Measurements from ENCODE around the gene TSGA10.

The TSGA10 gene

GRCh38 chr2:99181624-99182000 lies 26.9 kb upstream of the TSGA10 start:
- peaks cover 9% of the 10 kb centered on the region for H3K36me3 ChIP-seq (ENCODE audit: insufficient read depth, low read depth, low read length)
- H3K27me3 ChIP-seq (ENCODE audit: insufficient read depth, low read length) = no peaks in the 10 kb centered on the region
- peak overlapping the region; percentile 97 for H3K9ac ChIP-seq (ENCODE audit: low read depth, low read length)
- peak overlapping the region; percentile 95 for H3K4me3 ChIP-seq (ENCODE audit: low read length)
- no peaks in the 10 kb centered on the region for H3K9me3 ChIP-seq (ENCODE audit: insufficient read depth, low read depth, low read length)
- peak overlapping the region; percentile 82 for H3K27ac ChIP-seq (ENCODE audit: low read length)
- peaks cover 4% of the 10 kb centered on the region for H3K4me1 ChIP-seq (ENCODE audit: insufficient read depth, low read length)

DNA sequence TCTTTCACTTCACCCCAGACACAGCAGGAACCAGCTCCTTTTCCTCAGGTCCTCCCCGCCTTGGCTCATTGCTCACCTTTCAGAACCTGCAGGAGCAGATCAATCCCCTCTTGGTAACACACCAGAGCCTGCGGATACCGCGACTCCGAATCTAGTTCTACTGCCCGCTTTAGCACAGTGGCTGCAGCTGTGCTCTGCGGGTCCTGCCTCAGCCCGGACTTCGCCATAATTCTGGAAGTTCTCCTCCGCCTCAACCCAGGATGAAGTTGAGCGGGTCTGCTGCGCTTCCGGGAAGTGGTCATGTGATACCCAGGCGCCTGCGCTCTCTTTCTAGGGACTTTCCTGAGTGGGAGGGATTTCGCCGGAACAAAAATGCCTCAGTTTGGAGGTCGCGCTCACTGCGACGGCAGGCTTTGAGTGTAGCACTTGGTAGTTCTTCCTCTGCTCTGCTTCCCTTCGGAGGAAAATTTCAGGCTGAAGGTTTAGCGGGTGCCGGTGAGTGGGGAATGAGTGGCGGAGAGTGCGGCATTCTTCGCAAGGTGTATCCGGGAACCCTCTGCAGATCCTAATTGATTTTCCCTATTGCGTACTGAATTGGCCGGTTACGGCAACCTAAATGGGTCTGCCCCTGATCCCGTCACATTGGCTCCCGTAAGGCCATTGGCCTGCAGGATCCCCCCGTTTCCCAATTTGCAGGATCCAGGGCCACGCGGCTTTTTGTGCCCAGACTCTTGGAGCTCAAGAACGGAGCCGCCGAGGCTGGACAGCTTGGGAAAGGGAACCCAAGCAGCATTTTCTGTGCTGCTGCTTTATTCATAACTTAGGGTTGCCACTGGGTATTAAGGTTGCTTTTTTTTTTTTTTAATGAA lies 26.2 kb upstream of the TSGA10 start, which contains the start of the genes MITD1 and MRPL30:
MITD1 (minus strand) TSS at position 304 of the 869 bp plus-strand sequence; CDS start at position 227, 77 bp downstream.
MRPL30 (plus strand) TSS at position 430 of the 869 bp plus-strand sequence. CDS start 5,020 bp downstream, outside the sequence.
- peaks cover 4% of the 10 kb centered on the region for H3K4me1 ChIP-seq (ENCODE audit: insufficient read depth, low read length)

GRCh38 chr2:99171377-99172140 lies 16.8 kb upstream of the TSGA10 start:
- H3K27ac ChIP-seq (ENCODE audit: low read length) = no peak overlapping the region
- no peaks in the 10 kb centered on the region for H3K27me3 ChIP-seq (ENCODE audit: insufficient read depth, low read length)
- H3K9me3 ChIP-seq (ENCODE audit: insufficient read depth, low read depth, low read length) = no peaks in the 10 kb centered on the region
- H3K4me3 ChIP-seq (ENCODE audit: low read length) = no peak overlapping the region
- no peak overlapping the region for H3K9ac ChIP-seq (ENCODE audit: low read depth, low read length)
- peaks cover 58% of the 10 kb centered on the region for H3K36me3 ChIP-seq (ENCODE audit: insufficient read depth, low read depth, low read length)
- no peaks in the 10 kb centered on the region for H3K4me1 ChIP-seq (ENCODE audit: insufficient read depth, low read length)

More for the DNA sequence above, 26.2 kb upstream of the TSGA10 start, which contains the start of the genes MITD1 and MRPL30:
- peak within 1 kb of the TSS; percentile 95 for H3K4me3 ChIP-seq (ENCODE audit: low read length)
- H3K9me3 ChIP-seq (ENCODE audit: insufficient read depth, low read depth, low read length) = no peaks in the 10 kb centered on the region
- H3K9ac ChIP-seq (ENCODE audit: low read depth, low read length) = peak within 1 kb of the TSS; percentile 97
- H3K36me3 ChIP-seq (ENCODE audit: insufficient read depth, low read depth, low read length) = peaks cover 9% of the 10 kb centered on the region
- H3K27ac ChIP-seq (ENCODE audit: low read length) = peak within 1 kb of the TSS; percentile 82
- no peaks in the 10 kb centered on the region for H3K27me3 ChIP-seq (ENCODE audit: insufficient read depth, low read length)

- Histone ChIP-seq H3K4me1 (ENCODE audit: insufficient read depth, low read length) (no peaks in the 10 kb centered on the region), H3K9ac (ENCODE audit: low read depth, low read length) (no peak overlapping the region), H3K9me3 (ENCODE audit: insufficient read depth, low read depth, low read length) (no peaks in the 10 kb centered on the region), H3K27me3 (ENCODE audit: insufficient read depth, low read length) (no peaks in the 10 kb centered on the region), H3K4me3 (ENCODE audit: low read length) (no peak overlapping the region), H3K27ac (ENCODE audit: low read length) (no peak overlapping the region), H3K36me3 (ENCODE audit: insufficient read depth, low read depth, low read length) (peaks cover 68% of the 10 kb centered on the region)
Observed at GRCh38 chr2:99169534-99169933, 14.8 kb upstream of the TSGA10 start.

DNA sequence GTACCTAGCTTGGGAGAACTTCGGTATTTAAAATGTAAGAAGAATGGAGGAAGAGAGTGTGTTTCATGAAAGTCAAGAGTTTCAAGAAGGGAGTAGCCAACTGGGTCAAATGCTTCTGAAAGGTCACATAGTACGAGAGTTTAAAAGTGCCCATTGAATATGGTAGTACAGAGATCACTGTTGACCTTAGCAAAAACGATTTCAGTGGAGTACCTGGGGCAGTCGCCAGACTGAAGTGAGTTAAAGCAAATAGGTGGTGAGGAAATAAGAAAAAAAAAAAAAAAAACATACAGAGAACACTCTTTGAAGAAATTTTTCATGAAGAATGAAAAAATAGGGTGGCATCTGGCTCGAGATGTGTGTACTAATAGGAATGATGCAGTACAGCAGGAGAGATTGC lies 11.5 kb upstream of the TSGA10 start:
- H3K27ac ChIP-seq (ENCODE audit: low read length) = no peak overlapping the region
- no peaks in the 10 kb centered on the region for H3K27me3 ChIP-seq (ENCODE audit: insufficient read depth, low read length)
- H3K36me3 ChIP-seq (ENCODE audit: insufficient read depth, low read depth, low read length) = peaks cover 59% of the 10 kb centered on the region
- H3K9me3 ChIP-seq (ENCODE audit: insufficient read depth, low read depth, low read length) = no peaks in the 10 kb centered on the region
- no peaks in the 10 kb centered on the region for H3K4me1 ChIP-seq (ENCODE audit: insufficient read depth, low read length)
- H3K9ac ChIP-seq (ENCODE audit: low read depth, low read length) = no peak overlapping the region
- H3K4me3 ChIP-seq (ENCODE audit: low read length) = no peak overlapping the region

DNA sequence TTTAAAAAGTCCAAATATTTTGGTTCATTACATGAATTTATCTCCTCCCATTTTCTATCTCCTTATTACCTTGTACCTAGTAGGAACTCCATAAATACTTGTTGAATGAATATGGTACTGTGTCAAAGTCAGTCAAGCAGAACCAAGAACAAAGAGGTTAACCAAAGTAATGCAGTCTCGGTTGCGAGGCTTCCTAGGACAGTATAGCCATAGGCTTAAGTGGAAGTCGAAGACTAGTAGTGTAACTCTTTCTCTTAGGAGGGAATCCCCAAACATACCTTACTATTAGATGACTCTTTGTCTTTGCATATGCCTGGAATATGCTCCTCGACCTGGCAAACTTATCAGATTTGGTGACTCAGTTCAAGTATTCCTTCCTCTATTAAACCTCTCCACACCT lies 4.9 kb upstream of the TSGA10 start:
- Histone ChIP-seq H3K9ac (ENCODE audit: low read depth, low read length) (no peak overlapping the region), H3K9me3 (ENCODE audit: insufficient read depth, low read depth, low read length) (no peaks in the 10 kb centered on the region), H3K27me3 (ENCODE audit: insufficient read depth, low read length) (no peaks in the 10 kb centered on the region), H3K27ac (ENCODE audit: low read length) (no peak overlapping the region), H3K36me3 (ENCODE audit: insufficient read depth, low read depth, low read length) (peaks cover 40% of the 10 kb centered on the region), H3K4me1 (ENCODE audit: insufficient read depth, low read length) (no peaks in the 10 kb centered on the region; the same call in 1 of the 2 replicates), H3K4me3 (ENCODE audit: low read length) (no peak overlapping the region)

GRCh38 chr2:99158599-99158998 lies 3.9 kb upstream of the TSGA10 start:
- no peaks in the 10 kb centered on the region for H3K27me3 ChIP-seq (ENCODE audit: insufficient read depth, low read length)
- H3K4me1 ChIP-seq (ENCODE audit: insufficient read depth, low read length) = peaks cover 7% of the 10 kb centered on the region
- H3K4me3 ChIP-seq (ENCODE audit: low read length) = no peak overlapping the region
- H3K36me3 ChIP-seq (ENCODE audit: insufficient read depth, low read depth, low read length) = peaks cover 40% of the 10 kb centered on the region
- no peaks in the 10 kb centered on the region for H3K9me3 ChIP-seq (ENCODE audit: insufficient read depth, low read depth, low read length)
- H3K27ac ChIP-seq (ENCODE audit: low read length) = no peak overlapping the region
- no peak overlapping the region for H3K9ac ChIP-seq (ENCODE audit: low read depth, low read length)

- H3K27me3 ChIP-seq (ENCODE audit: insufficient read depth, low read length) = no peaks in the 10 kb centered on the region
Observed at GRCh38 chr2:99156891-99157290, 2.1 kb upstream of the TSGA10 start.

GRCh38 chr2:99153921-99154604 lies 679 bp downstream of the TSGA10 start:
- H3K4me1 ChIP-seq (ENCODE audit: insufficient read depth, low read length) = peaks cover 7% of the 10 kb centered on the region
- peak overlapping the region; percentile 94 for H3K4me3 ChIP-seq (ENCODE audit: low read length)
- H3K9ac ChIP-seq (ENCODE audit: low read depth, low read length) = peak overlapping the region; percentile 86
- H3K27ac ChIP-seq (ENCODE audit: low read length) = peak overlapping the region; percentile 62
- peaks cover 24% of the 10 kb centered on the region for H3K36me3 ChIP-seq (ENCODE audit: insufficient read depth, low read depth, low read length)
- no peaks in the 10 kb centered on the region for H3K9me3 ChIP-seq (ENCODE audit: insufficient read depth, low read depth, low read length)
- H3K27me3 ChIP-seq (ENCODE audit: insufficient read depth, low read length) = no peaks in the 10 kb centered on the region

More at GRCh38 chr2:99156891-99157290, 2.1 kb upstream of the TSGA10 start:
- Histone ChIP-seq H3K36me3 (ENCODE audit: insufficient read depth, low read depth, low read length) (peaks cover 32% of the 10 kb centered on the region), H3K27ac (ENCODE audit: low read length) (no peak overlapping the region), H3K4me1 (ENCODE audit: insufficient read depth, low read length) (peaks cover 7% of the 10 kb centered on the region), H3K9me3 (ENCODE audit: insufficient read depth, low read depth, low read length) (no peaks in the 10 kb centered on the region), H3K4me3 (ENCODE audit: low read length) (no peak overlapping the region), H3K9ac (ENCODE audit: low read depth, low read length) (no peak overlapping the region)

GRCh38 chr2:99152199-99152895 lies 2.4 kb downstream of the TSGA10 start:
- Histone ChIP-seq H3K27ac (ENCODE audit: low read length) (no peak overlapping the region), H3K36me3 (ENCODE audit: insufficient read depth, low read depth, low read length) (peaks cover 16% of the 10 kb centered on the region)

DNA sequence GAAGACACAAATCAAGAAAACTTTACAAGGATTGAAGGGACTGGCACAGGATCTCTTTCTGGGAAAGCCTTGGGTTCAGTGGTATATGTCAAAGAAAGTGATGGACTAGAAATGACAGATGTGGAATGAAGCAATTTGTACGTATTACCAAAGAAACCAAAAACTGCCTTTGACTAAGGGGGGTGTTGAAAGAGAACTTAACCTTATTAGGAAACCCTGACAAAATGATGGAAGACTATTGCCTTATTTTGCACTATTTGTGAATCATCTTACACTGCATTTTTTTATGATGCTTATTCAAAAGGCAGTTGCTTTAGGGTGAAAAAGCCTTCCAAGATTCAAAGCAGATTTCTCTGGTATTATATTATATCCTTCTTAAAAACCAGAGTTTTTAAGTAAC lies 4.0 kb downstream of the TSGA10 start:
- no peak overlapping the region for H3K27ac ChIP-seq (ENCODE audit: low read length)
- no peaks in the 10 kb centered on the region for H3K27me3 ChIP-seq (ENCODE audit: insufficient read depth, low read length)
- H3K4me3 ChIP-seq (ENCODE audit: low read length) = no peak overlapping the region
- H3K9ac ChIP-seq (ENCODE audit: low read depth, low read length) = no peak overlapping the region
- no peaks in the 10 kb centered on the region for H3K9me3 ChIP-seq (ENCODE audit: insufficient read depth, low read depth, low read length)
- peaks cover 7% of the 10 kb centered on the region for H3K4me1 ChIP-seq (ENCODE audit: insufficient read depth, low read length)
- peaks cover 6% of the 10 kb centered on the region; the same call in 1 of the 2 replicates for H3K36me3 ChIP-seq (ENCODE audit: insufficient read depth, low read depth, low read length)

More at GRCh38 chr2:99152199-99152895, 2.4 kb downstream of the TSGA10 start:
- Histone ChIP-seq H3K27me3 (ENCODE audit: insufficient read depth, low read length) (no peaks in the 10 kb centered on the region), H3K9ac (ENCODE audit: low read depth, low read length) (no peak overlapping the region), H3K4me3 (ENCODE audit: low read length) (no peak overlapping the region), H3K4me1 (ENCODE audit: insufficient read depth, low read length) (peaks cover 7% of the 10 kb centered on the region), H3K9me3 (ENCODE audit: insufficient read depth, low read depth, low read length) (no peaks in the 10 kb centered on the region)
